ENCODE results near the gene SIPA1L3. TPM values are rescaled to one million over a fixed set of nuclear protein-coding genes. Genes with fewer than 3 reads are reported as not detected.
"Not testable (repeated sequence)": the region's sequence is repeated elsewhere in the genome, so short reads cannot be mapped to it uniquely, and the experiment has no call there.

Gene SIPA1L3
- total RNA-seq, 1 experiment from 2014 or later, result 125 TPM

GRCh38 chr19:38068826-38069225 is 161.8 kb downstream of the SIPA1L3 start:
- H3K27ac Mint-ChIP-seq (ENCODE audit: unreplicated experiment), result peak overlapping the region; percentile 64
- DNase-seq, result no peak
- no TSS peak for BruUV-seq (replicated peaks)
- intact Hi-C loops (cut with micrococcal nuclease; ENCODE audit: unreplicated experiment), result no loop called here
- Histone ChIP-seq H3K9me3 (no peaks in the 10 kb centered on the region), H3K27me3 (replicated peaks; ENCODE audit: control insufficient read depth, insufficient read depth, low read length) (no peaks in the 10 kb centered on the region), H3K36me3 (ENCODE audit: control insufficient read depth, insufficient read depth, low read length) (peaks cover 2% of the 10 kb centered on the region; the same call in 1 of the 2 replicates), H3K4me1 (no peaks in the 10 kb centered on the region), H3K4me3 (ENCODE audit: low read depth, low read length) (no peak overlapping the region)
- POLR2A ChIA-PET, result no interaction called here
- no peak overlapping the region for H3K4me3 Mint-ChIP-seq (ENCODE audit: unreplicated experiment)
- no peak for TF ChIP-seq CTCF (IDR thresholded peaks at IDR 0.05; ENCODE audit: insufficient read depth in 1 of 2, low read depth in 1 of 2, low read length in 1 of 2, severe bottlenecking in 1 of 2, unreplicated experiment in 1 of 2)
- peaks cover 72% of the 10 kb centered on the region for H3K36me3 Mint-ChIP-seq (ENCODE audit: insufficient read depth, unreplicated experiment)
- no peaks in the 10 kb centered on the region for H3K9me3 Mint-ChIP-seq (ENCODE audit: unreplicated experiment)
- peaks cover 14% of the 10 kb centered on the region for H3K4me1 Mint-ChIP-seq (ENCODE audit: low read depth, unreplicated experiment)
- CTCF ChIA-PET, result interaction anchor here (0.6 kb wide), 1 partner anchor 15 kb away, joined by 4 read pairs; no protein-coding TSS in a partner anchor
- no peaks in the 10 kb centered on the region for H3K27me3 Mint-ChIP-seq (ENCODE audit: insufficient read depth, unreplicated experiment)

- no peaks in the 10 kb centered on the region for H3K9me3 ChIP-seq
- BruUV-seq (replicated peaks), result no TSS peak
- DNase-seq, result no peak
- H3K4me3 Mint-ChIP-seq (ENCODE audit: unreplicated experiment), result no peak overlapping the region
- H3K4me1 Mint-ChIP-seq (ENCODE audit: low read depth, unreplicated experiment), result peaks cover 14% of the 10 kb centered on the region
- H3K9me3 Mint-ChIP-seq (ENCODE audit: unreplicated experiment), result no peaks in the 10 kb centered on the region
- H3K4me1 ChIP-seq, result no peaks in the 10 kb centered on the region
- POLR2A ChIA-PET, result no interaction called here
- H3K36me3 Mint-ChIP-seq (ENCODE audit: insufficient read depth, unreplicated experiment), result peaks cover 83% of the 10 kb centered on the region
- H3K27ac Mint-ChIP-seq (ENCODE audit: unreplicated experiment), result peak overlapping the region; percentile 69
- CTCF ChIA-PET, result no interaction called here
- no peaks in the 10 kb centered on the region for H3K27me3 ChIP-seq (replicated peaks; ENCODE audit: control insufficient read depth, insufficient read depth, low read length)
- H3K27me3 Mint-ChIP-seq (ENCODE audit: insufficient read depth, unreplicated experiment), result no peaks in the 10 kb centered on the region
- H3K4me3 ChIP-seq (ENCODE audit: low read depth, low read length), result no peak overlapping the region
- no peak for TF ChIP-seq CTCF (IDR thresholded peaks at IDR 0.05; ENCODE audit: insufficient read depth in 1 of 2, low read depth in 1 of 2, low read length in 1 of 2, severe bottlenecking in 1 of 2, unreplicated experiment in 1 of 2)
- intact Hi-C loops (cut with micrococcal nuclease; ENCODE audit: unreplicated experiment), result no loop called here
- H3K36me3 ChIP-seq (ENCODE audit: control insufficient read depth, insufficient read depth, low read length), result peaks cover 2% of the 10 kb centered on the region; the same call in 1 of the 2 replicates
Measured at GRCh38 chr19:38070573-38070972, 163.6 kb downstream of the SIPA1L3 start.

- Mint-ChIP-seq H3K36me3 (ENCODE audit: insufficient read depth, unreplicated experiment) (peaks cover 86% of the 10 kb centered on the region), H3K4me1 (ENCODE audit: low read depth, unreplicated experiment) (peaks cover 14% of the 10 kb centered on the region), H3K27ac (ENCODE audit: unreplicated experiment) (peak overlapping the region; percentile 69)
- H3K27me3 ChIP-seq (replicated peaks; ENCODE audit: control insufficient read depth, insufficient read depth, low read length); H3K9me3 Mint-ChIP-seq (ENCODE audit: unreplicated experiment); H3K4me3 Mint-ChIP-seq (ENCODE audit: unreplicated experiment); intact Hi-C loops (cut with micrococcal nuclease; ENCODE audit: unreplicated experiment); H3K36me3 ChIP-seq (ENCODE audit: control insufficient read depth, insufficient read depth, low read length); H3K27me3 Mint-ChIP-seq (ENCODE audit: insufficient read depth, unreplicated experiment); CTCF ChIA-PET; DNase-seq; H3K4me3 ChIP-seq (ENCODE audit: low read depth, low read length); POLR2A ChIA-PET; BruUV-seq (replicated peaks); H3K4me1 ChIP-seq; H3K9me3 ChIP-seq: not testable (repeated sequence)
Measured at GRCh38 chr19:38071054-38071453, 164.0 kb downstream of the SIPA1L3 start.

- BruUV-seq (replicated peaks), result no TSS peak
- ChIA-PET POLR2A (no interaction called here), CTCF (no interaction called here)
- Histone ChIP-seq H3K4me3 (ENCODE audit: low read depth, low read length) (no peak overlapping the region), H3K36me3 (ENCODE audit: control insufficient read depth, insufficient read depth, low read length) (peaks cover 2% of the 10 kb centered on the region; the same call in 1 of the 2 replicates), H3K4me1 (no peaks in the 10 kb centered on the region), H3K27me3 (replicated peaks; ENCODE audit: control insufficient read depth, insufficient read depth, low read length) (no peaks in the 10 kb centered on the region), H3K9me3 (no peaks in the 10 kb centered on the region)
- TF ChIP-seq CTCF (IDR thresholded peaks at IDR 0.05; ENCODE audit: insufficient read depth in 1 of 2, low read depth in 1 of 2, low read length in 1 of 2, severe bottlenecking in 1 of 2, unreplicated experiment in 1 of 2), result no peak
- intact Hi-C loops (cut with micrococcal nuclease; ENCODE audit: unreplicated experiment), result no loop called here
- H3K4me3 Mint-ChIP-seq (ENCODE audit: unreplicated experiment), result no peak overlapping the region
- no peak for DNase-seq
- peak overlapping the region; percentile 69 for H3K27ac Mint-ChIP-seq (ENCODE audit: unreplicated experiment)
- no peaks in the 10 kb centered on the region for H3K27me3 Mint-ChIP-seq (ENCODE audit: insufficient read depth, unreplicated experiment)
- H3K9me3 Mint-ChIP-seq (ENCODE audit: unreplicated experiment), result no peaks in the 10 kb centered on the region
- H3K36me3 Mint-ChIP-seq (ENCODE audit: insufficient read depth, unreplicated experiment), result peaks cover 86% of the 10 kb centered on the region
- peaks cover 14% of the 10 kb centered on the region for H3K4me1 Mint-ChIP-seq (ENCODE audit: low read depth, unreplicated experiment)
Measured at GRCh38 chr19:38071647-38072046, 164.6 kb downstream of the SIPA1L3 start.
